ENCODE data around the gene GP2.

The GP2 gene

DNA sequence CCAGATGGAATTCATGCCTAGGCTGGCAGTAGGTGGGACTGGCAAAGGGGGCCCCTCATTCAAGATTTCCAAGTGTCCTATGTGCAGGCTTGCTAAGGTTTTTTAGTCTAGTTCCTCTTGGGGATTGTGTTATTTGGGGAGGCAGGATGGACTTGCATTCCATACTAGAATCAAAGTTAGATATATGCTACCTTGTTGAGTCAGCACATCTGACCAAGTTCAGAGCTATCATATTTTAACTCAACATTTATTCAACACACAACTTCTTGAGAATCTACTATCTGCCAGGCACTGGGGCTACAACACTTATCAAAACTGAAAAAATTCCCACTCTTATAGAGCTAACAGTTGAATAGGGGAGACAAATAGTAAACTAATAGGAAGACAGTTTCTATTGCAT, 6.7 kb downstream of the GP2 start:
- no peaks in the 10 kb centered on the region for H3F3A ChIP-seq (ENCODE audit: insufficient read depth, low read length)
- H3K9ac ChIP-seq (ENCODE audit: low read length), result no peak overlapping the region
- H3K9me2 ChIP-seq (ENCODE audit: low read depth, low read length), result no peaks in the 10 kb centered on the region
- TF ChIP-seq, protein P1, sequence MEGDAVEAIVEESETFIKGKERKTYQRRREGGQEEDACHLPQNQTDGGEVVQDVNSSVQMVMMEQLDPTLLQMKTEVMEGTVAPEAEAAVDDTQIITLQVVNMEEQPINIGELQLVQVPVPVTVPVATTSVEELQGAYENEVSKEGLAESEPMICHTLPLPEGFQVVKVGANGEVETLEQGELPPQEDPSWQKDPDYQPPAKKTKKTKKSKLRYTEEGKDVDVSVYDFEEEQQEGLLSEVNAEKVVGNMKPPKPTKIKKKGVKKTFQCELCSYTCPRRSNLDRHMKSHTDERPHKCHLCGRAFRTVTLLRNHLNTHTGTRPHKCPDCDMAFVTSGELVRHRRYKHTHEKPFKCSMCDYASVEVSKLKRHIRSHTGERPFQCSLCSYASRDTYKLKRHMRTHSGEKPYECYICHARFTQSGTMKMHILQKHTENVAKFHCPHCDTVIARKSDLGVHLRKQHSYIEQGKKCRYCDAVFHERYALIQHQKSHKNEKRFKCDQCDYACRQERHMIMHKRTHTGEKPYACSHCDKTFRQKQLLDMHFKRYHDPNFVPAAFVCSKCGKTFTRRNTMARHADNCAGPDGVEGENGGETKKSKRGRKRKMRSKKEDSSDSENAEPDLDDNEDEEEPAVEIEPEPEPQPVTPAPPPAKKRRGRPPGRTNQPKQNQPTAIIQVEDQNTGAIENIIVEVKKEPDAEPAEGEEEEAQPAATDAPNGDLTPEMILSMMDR (IDR thresholded peaks at IDR 0.05; ENCODE audit: low read length), result no peak
- TF ChIP-seq EZH2 (IDR thresholded peaks at IDR 0.05; ENCODE audit: borderline replicate concordance, low read length), result no peak
- H3K4me2 ChIP-seq (ENCODE audit: low read length), result no peak overlapping the region
- no peaks in the 10 kb centered on the region for H4K20me1 ChIP-seq (ENCODE audit: insufficient read depth, low read length)
- H3K4me3 ChIP-seq (ENCODE audit: low read depth, low read length, poor library complexity, severe bottlenecking), result no peak overlapping the region
- no peaks in the 10 kb centered on the region for H3K27me3 ChIP-seq (ENCODE audit: insufficient read depth, low read length)
- no peaks in the 10 kb centered on the region for H3K4me1 ChIP-seq (ENCODE audit: insufficient read depth, low read length, severe bottlenecking)
- no peak overlapping the region for H3K27ac ChIP-seq (ENCODE audit: low read depth, low read length, poor library complexity, severe bottlenecking)
- H3K9me3 ChIP-seq (ENCODE audit: low read length), result no peaks in the 10 kb centered on the region
- no peaks in the 10 kb centered on the region for H3K36me3 ChIP-seq (ENCODE audit: insufficient read depth, low read length)
- H2AFZ ChIP-seq (ENCODE audit: low read length), result no peak overlapping the region
- no peaks in the 10 kb centered on the region for H3K79me2 ChIP-seq (ENCODE audit: insufficient read depth, low read length)

DNA sequence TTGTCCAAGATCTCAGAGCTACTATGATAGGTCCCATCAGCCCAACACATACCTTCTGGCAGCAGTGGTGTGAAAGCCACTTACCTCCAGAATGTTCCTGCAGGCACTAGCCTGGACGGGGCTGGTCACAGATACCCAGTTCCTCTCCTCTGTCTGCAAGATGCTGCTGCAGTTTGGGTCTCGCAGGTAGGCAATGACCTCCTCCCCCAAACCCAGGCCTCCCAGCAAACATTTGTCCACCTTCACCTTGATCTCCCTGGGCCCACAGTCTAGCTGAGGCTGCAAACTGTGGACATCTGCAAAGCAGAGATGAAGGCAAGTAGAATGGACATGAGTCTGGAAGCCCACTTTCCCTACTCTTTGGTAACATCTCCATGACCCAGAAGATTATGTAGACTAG, 7.1 kb downstream of the GP2 start:
- Histone ChIP-seq H3K79me2 (ENCODE audit: insufficient read depth, low read length) (no peaks in the 10 kb centered on the region), H2AFZ (ENCODE audit: low read length) (no peak overlapping the region), H3K27ac (ENCODE audit: low read depth, low read length, poor library complexity, severe bottlenecking) (no peak overlapping the region), H3K9me2 (ENCODE audit: low read depth, low read length) (no peaks in the 10 kb centered on the region), H3K4me3 (ENCODE audit: low read depth, low read length, poor library complexity, severe bottlenecking) (no peak overlapping the region), H3K4me1 (ENCODE audit: insufficient read depth, low read length, severe bottlenecking) (no peaks in the 10 kb centered on the region), H3K9me3 (ENCODE audit: low read length) (no peaks in the 10 kb centered on the region), H3K36me3 (ENCODE audit: insufficient read depth, low read length) (no peaks in the 10 kb centered on the region), H3K9ac (ENCODE audit: low read length) (no peak overlapping the region), H3K4me2 (ENCODE audit: low read length) (no peak overlapping the region), H4K20me1 (ENCODE audit: insufficient read depth, low read length) (no peaks in the 10 kb centered on the region), H3F3A (ENCODE audit: insufficient read depth, low read length) (no peaks in the 10 kb centered on the region), H3K27me3 (ENCODE audit: insufficient read depth, low read length) (no peaks in the 10 kb centered on the region)
- TF ChIP-seq, protein P1 (IDR thresholded peaks at IDR 0.05; ENCODE audit: low read length), result no peak

DNA sequence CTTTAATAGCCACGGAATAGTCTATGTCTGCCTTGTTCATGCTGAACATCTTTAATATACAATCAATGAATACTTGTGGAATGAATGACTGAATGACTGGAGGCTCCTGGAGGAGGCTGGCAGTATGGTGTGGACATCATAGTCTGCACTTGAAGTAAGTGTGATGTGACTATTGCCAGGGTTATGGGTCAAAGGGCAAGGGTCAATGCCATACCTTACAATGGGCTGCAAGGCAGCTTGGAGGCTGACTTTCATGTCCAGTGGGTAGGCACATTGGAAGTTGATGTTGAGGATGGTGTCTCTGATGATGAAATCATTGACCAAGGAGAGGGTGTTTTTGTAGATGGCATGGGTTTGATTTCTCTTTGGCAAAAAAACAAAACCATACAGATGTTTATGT, 7.9 kb downstream of the GP2 start:
- H2AFZ ChIP-seq (ENCODE audit: low read length), result no peak overlapping the region
- no peaks in the 10 kb centered on the region for H3K27me3 ChIP-seq (ENCODE audit: insufficient read depth, low read length)
- no peak overlapping the region for H3K4me2 ChIP-seq (ENCODE audit: low read length)
- no peaks in the 10 kb centered on the region for H3K36me3 ChIP-seq (ENCODE audit: insufficient read depth, low read length)
- no peaks in the 10 kb centered on the region for H3K9me3 ChIP-seq (ENCODE audit: low read length)
- no peaks in the 10 kb centered on the region for H3F3A ChIP-seq (ENCODE audit: insufficient read depth, low read length)
- no peak overlapping the region for H3K27ac ChIP-seq (ENCODE audit: low read depth, low read length, poor library complexity, severe bottlenecking)
- TF ChIP-seq, protein P1 (IDR thresholded peaks at IDR 0.05; ENCODE audit: low read length), result no peak
- TF ChIP-seq EZH2 (IDR thresholded peaks at IDR 0.05; ENCODE audit: borderline replicate concordance, low read length), result no peak
- H3K4me3 ChIP-seq (ENCODE audit: low read depth, low read length, poor library complexity, severe bottlenecking), result no peak overlapping the region
- H3K9ac ChIP-seq (ENCODE audit: low read length), result no peak overlapping the region
- H4K20me1 ChIP-seq (ENCODE audit: insufficient read depth, low read length), result no peaks in the 10 kb centered on the region
- no peaks in the 10 kb centered on the region for H3K79me2 ChIP-seq (ENCODE audit: insufficient read depth, low read length)
- no peaks in the 10 kb centered on the region for H3K4me1 ChIP-seq (ENCODE audit: insufficient read depth, low read length, severe bottlenecking)
- no peaks in the 10 kb centered on the region for H3K9me2 ChIP-seq (ENCODE audit: low read depth, low read length)

Data from OCI-LY1 (cell line).